Fibroblast of villous mesenchyme (primary cell): ENCODE data around the gene GPC1. TPM values are rescaled to one million over a fixed set of nuclear protein-coding genes. Genes with fewer than 3 reads are reported as not detected.

Experiments used
- DNase-seq: peaks from one replicate; pipeline ENCODE4 v3.0.0-alpha.2; 2010; ENCODE audit warnings: low read depth
- H3K4me3 ChIP-seq: 2 replicates; pipeline ENCODE4 v1.5.1; 2011; ENCODE audit warnings: low read depth, mild to moderate bottlenecking, low read length
- CTCF ChIP-seq: IDR thresholded peaks from 2 replicates; pipeline ENCODE4 v1.5.1; 2012; ENCODE audit warnings: low read depth, mild to moderate bottlenecking, low read length; ENCODE audit not compliant: insufficient read depth
- total RNA-seq: library from RNA; depleted of rRNA; stranded (reverse); fragments of >200 nt; gene quantifications from 2 replicates; pipeline ENCODE4 v1.2.3, GENCODE V29; 2012

The GPC1 gene
- total RNA-seq, 1 donor: 88.9 TPM

- TF ChIP-seq CTCF: no peak
- H3K4me3 ChIP-seq: no peak overlapping the region
- no peak for DNase-seq
Measured at GRCh38 chr2:240431661-240432424, 3.6 kb upstream of the GPC1 start.

- TF ChIP-seq CTCF: no peak
- H3K4me3 ChIP-seq: no peak overlapping the region
- no peak for DNase-seq
Measured at GRCh38 chr2:240432430-240432819, 3.0 kb upstream of the GPC1 start.

GRCh38 chr2:240432820-240433801, 2.4 kb upstream of the GPC1 start:
- no peak for DNase-seq
- no peak overlapping the region for H3K4me3 ChIP-seq

GRCh38 chr2:240433973-240434727, 1.3 kb upstream of the GPC1 start:
- H3K4me3 ChIP-seq: peak overlapping the region; percentile 65
- peak; percentile 91 for DNase-seq
- no peak for TF ChIP-seq CTCF

More at GRCh38 chr2:240432820-240433801, 2.4 kb upstream of the GPC1 start:
- TF ChIP-seq CTCF: no peak

GRCh38 chr2:240434728-240435456, 571 bp upstream of the GPC1 start:
- DNase-seq: peak; percentile 92
- no peak for TF ChIP-seq CTCF
- H3K4me3 ChIP-seq: peak overlapping the region; percentile 65
